ENCODE results near the gene LIN9.

GRCh38 chr1:226292874-226293552 lies 16.0 kb downstream of the LIN9 start:
- TF ChIP-seq CTCF (IDR thresholded peaks at IDR 0.05) (no peak), POLR2A (IDR thresholded peaks at IDR 0.05) (no peak)
